Measurements from ENCODE around the gene TTI1. TPM values are rescaled to one million over a fixed set of nuclear protein-coding genes. Genes with fewer than 3 reads are reported as not detected.

TTI1 gene
- total RNA-seq, 1 experiment from 2014 or later: 26.6 TPM

DNA sequence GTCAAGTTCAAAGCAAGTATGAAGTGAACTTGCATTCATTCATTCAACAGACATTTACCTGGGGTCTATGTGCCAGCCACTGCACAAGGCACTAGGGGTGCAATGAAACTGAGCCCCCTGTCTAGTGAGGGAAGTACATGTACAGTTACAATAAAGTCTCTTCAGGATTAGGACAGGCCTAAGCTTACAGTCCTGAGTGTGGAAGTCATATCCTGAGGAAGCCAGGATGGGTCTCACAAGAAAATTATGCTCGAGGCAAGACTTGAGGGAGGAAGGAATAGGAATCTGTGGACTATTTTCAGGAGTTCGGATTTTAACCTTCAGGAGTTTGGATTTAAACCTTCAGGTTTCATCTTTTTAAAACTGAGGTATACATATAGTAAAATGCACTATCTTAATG, 19.4 kb downstream of the TTI1 start:
- BruUV-seq (replicated peaks): no TSS peak
- Histone ChIP-seq H3K27ac (ENCODE audit: low read length) (no peak overlapping the region), H3K9me3 (ENCODE audit: control insufficient read depth, insufficient read depth, low read depth, low read length) (peaks cover 15% of the 10 kb centered on the region), H3K4me3 (ENCODE audit: low read depth in 2 of 2, low read length in 2 of 2) (no peak overlapping the region), H3K4me1 (ENCODE audit: control insufficient read depth, insufficient read depth, low read length) (no peaks in the 10 kb centered on the region), H3K27me3 (ENCODE audit: control insufficient read depth, insufficient read depth, low read length) (no peaks in the 10 kb centered on the region), H3K36me3 (ENCODE audit: control insufficient read depth, insufficient read depth, low read length) (peaks cover 15% of the 10 kb centered on the region)
- POLR2A ChIA-PET: no interaction called here
- TF ChIP-seq POLR2AphosphoS5 (IDR thresholded peaks at IDR 0.05; ENCODE audit: low read depth, low read length) (no peak), TCF7L2 (IDR thresholded peaks at IDR 0.05; ENCODE audit: low read depth, low read length) (no peak), SIN3A (IDR thresholded peaks at IDR 0.05; ENCODE audit: borderline replicate concordance, insufficient read depth, low read depth, low read length) (no peak)
- TF ChIP-seq, protein P1, sequence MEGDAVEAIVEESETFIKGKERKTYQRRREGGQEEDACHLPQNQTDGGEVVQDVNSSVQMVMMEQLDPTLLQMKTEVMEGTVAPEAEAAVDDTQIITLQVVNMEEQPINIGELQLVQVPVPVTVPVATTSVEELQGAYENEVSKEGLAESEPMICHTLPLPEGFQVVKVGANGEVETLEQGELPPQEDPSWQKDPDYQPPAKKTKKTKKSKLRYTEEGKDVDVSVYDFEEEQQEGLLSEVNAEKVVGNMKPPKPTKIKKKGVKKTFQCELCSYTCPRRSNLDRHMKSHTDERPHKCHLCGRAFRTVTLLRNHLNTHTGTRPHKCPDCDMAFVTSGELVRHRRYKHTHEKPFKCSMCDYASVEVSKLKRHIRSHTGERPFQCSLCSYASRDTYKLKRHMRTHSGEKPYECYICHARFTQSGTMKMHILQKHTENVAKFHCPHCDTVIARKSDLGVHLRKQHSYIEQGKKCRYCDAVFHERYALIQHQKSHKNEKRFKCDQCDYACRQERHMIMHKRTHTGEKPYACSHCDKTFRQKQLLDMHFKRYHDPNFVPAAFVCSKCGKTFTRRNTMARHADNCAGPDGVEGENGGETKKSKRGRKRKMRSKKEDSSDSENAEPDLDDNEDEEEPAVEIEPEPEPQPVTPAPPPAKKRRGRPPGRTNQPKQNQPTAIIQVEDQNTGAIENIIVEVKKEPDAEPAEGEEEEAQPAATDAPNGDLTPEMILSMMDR (IDR thresholded peaks at IDR 0.05): no peak
- TF ChIP-seq, protein P2, sequence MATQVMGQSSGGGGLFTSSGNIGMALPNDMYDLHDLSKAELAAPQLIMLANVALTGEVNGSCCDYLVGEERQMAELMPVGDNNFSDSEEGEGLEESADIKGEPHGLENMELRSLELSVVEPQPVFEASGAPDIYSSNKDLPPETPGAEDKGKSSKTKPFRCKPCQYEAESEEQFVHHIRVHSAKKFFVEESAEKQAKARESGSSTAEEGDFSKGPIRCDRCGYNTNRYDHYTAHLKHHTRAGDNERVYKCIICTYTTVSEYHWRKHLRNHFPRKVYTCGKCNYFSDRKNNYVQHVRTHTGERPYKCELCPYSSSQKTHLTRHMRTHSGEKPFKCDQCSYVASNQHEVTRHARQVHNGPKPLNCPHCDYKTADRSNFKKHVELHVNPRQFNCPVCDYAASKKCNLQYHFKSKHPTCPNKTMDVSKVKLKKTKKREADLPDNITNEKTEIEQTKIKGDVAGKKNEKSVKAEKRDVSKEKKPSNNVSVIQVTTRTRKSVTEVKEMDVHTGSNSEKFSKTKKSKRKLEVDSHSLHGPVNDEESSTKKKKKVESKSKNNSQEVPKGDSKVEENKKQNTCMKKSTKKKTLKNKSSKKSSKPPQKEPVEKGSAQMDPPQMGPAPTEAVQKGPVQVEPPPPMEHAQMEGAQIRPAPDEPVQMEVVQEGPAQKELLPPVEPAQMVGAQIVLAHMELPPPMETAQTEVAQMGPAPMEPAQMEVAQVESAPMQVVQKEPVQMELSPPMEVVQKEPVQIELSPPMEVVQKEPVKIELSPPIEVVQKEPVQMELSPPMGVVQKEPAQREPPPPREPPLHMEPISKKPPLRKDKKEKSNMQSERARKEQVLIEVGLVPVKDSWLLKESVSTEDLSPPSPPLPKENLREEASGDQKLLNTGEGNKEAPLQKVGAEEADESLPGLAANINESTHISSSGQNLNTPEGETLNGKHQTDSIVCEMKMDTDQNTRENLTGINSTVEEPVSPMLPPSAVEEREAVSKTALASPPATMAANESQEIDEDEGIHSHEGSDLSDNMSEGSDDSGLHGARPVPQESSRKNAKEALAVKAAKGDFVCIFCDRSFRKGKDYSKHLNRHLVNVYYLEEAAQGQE (IDR thresholded peaks at IDR 0.05; ENCODE audit: insufficient read depth in 1 of 2, low read depth in 2 of 2, low read length in 1 of 2): no peak
- in situ Hi-C loops (cut with HindIII; ENCODE audit: low pct_unique_long_range_greater_than_20kb, low sequenced_read_pairs): no loop called here
- ATAC-seq: no peak
- CTCF ChIA-PET: no interaction called here
- no peak for DNase-seq (ENCODE audit: low read depth, low spot score)
- intact Hi-C loops (cut with micrococcal nuclease; ENCODE audit: unreplicated experiment): no loop called here

DNA sequence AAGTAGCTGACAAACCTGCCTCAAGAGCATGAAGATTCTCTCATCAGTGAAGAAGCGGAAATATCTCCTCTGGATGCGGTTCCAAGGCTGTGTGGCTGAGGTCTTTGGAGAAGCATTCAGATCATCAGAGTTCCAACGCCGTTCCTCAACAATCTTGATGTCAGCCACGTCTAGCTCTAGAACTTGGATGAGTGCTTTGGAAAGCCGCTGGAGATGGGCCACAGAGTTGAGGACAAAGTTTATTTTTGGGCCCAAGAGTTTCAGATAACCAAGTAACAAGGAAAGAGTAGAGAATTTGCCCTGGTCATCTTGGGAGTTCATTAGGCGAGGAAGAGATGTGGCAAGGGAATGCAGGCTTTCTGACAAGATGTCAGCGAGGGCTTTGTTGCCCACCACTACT, 20.9 kb downstream of the TTI1 start:
- no peaks in the 10 kb centered on the region for H3K4me1 ChIP-seq (ENCODE audit: control insufficient read depth, insufficient read depth, low read length)
- POLR2A ChIA-PET: no interaction called here

More for the DNA sequence above, 20.9 kb downstream of the TTI1 start:
- DNase-seq (ENCODE audit: low read depth, low spot score) (no peak), ATAC-seq (no peak)
- in situ Hi-C loops (cut with HindIII; ENCODE audit: low pct_unique_long_range_greater_than_20kb, low sequenced_read_pairs): no loop called here
- intact Hi-C loops (cut with micrococcal nuclease; ENCODE audit: unreplicated experiment): no loop called here
- BruUV-seq (replicated peaks): no TSS peak
- Histone ChIP-seq H3K4me3 (ENCODE audit: low read depth in 2 of 2, low read length in 2 of 2) (no peak overlapping the region), H3K27ac (ENCODE audit: low read length) (no peak overlapping the region), H3K27me3 (ENCODE audit: control insufficient read depth, insufficient read depth, low read length) (no peaks in the 10 kb centered on the region), H3K36me3 (ENCODE audit: control insufficient read depth, insufficient read depth, low read length) (peaks cover 15% of the 10 kb centered on the region), H3K9me3 (ENCODE audit: control insufficient read depth, insufficient read depth, low read depth, low read length) (no peaks in the 10 kb centered on the region; the same call in 1 of the 2 replicates)
- CTCF ChIA-PET: no interaction called here
- no peak for TF ChIP-seq SIN3A (IDR thresholded peaks at IDR 0.05; ENCODE audit: borderline replicate concordance, insufficient read depth, low read depth, low read length)
- TF ChIP-seq, protein P1 (IDR thresholded peaks at IDR 0.05): no peak
- TF ChIP-seq, protein P2 (IDR thresholded peaks at IDR 0.05; ENCODE audit: insufficient read depth in 1 of 2, low read depth in 2 of 2, low read length in 1 of 2): no peak
- TF ChIP-seq POLR2AphosphoS5 (IDR thresholded peaks at IDR 0.05; ENCODE audit: low read depth, low read length): no peak
- no peak for TF ChIP-seq TCF7L2 (IDR thresholded peaks at IDR 0.05; ENCODE audit: low read depth, low read length)

All from Panc1 (cell line).